Measurements from ENCODE around the gene PRKCA.

DNA sequence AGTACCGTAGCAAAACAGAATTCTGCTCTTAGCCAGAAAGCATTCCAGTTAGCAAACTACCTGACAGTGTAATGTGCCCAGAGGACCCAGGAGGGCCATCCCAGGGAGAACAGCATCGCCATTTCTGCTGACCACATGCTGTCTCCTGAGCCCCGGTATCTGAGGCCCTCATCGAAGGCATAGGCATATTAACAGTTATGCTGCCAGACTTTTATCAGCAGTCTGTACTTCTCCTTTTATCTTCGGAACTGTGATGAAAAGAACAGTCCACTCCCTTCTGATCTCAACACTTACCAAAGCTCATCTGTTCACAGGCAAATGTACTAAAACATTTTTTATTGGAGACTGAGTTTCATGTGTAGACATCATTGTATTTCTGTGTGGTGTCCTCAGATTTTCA lies 236.4 kb downstream of the PRKCA start:
- TF ChIP-seq, protein P1, sequence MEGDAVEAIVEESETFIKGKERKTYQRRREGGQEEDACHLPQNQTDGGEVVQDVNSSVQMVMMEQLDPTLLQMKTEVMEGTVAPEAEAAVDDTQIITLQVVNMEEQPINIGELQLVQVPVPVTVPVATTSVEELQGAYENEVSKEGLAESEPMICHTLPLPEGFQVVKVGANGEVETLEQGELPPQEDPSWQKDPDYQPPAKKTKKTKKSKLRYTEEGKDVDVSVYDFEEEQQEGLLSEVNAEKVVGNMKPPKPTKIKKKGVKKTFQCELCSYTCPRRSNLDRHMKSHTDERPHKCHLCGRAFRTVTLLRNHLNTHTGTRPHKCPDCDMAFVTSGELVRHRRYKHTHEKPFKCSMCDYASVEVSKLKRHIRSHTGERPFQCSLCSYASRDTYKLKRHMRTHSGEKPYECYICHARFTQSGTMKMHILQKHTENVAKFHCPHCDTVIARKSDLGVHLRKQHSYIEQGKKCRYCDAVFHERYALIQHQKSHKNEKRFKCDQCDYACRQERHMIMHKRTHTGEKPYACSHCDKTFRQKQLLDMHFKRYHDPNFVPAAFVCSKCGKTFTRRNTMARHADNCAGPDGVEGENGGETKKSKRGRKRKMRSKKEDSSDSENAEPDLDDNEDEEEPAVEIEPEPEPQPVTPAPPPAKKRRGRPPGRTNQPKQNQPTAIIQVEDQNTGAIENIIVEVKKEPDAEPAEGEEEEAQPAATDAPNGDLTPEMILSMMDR (IDR thresholded peaks at IDR 0.05): no peak
- TF ChIP-seq POLR2A (IDR thresholded peaks at IDR 0.05): no peak

Data from uterus (tissue), 2 donors.